ENCODE results near the gene ZNF396.

DNA sequence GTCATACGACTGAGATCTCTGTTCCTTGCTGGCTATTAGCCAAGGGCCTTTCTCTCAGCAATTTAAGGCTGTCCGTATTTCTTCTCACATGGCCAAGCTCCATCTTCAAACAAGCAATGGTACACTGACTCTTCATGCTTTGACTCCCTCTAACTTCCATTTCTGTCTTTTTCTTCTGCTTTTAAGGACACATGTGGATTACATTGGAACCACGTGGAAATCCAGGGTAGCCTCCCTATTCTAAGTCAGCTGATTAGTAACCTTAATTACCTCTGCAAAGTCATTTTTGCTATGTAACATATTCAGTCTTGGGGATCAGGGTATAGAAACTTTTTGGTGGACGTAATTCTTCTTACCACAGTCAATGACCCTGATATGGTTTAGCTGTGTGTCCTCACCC is 41.5 kb upstream of the ZNF396 start:
- no peak for TF ChIP-seq POLR2A (IDR thresholded peaks at IDR 0.05)
- TF ChIP-seq, protein P1, sequence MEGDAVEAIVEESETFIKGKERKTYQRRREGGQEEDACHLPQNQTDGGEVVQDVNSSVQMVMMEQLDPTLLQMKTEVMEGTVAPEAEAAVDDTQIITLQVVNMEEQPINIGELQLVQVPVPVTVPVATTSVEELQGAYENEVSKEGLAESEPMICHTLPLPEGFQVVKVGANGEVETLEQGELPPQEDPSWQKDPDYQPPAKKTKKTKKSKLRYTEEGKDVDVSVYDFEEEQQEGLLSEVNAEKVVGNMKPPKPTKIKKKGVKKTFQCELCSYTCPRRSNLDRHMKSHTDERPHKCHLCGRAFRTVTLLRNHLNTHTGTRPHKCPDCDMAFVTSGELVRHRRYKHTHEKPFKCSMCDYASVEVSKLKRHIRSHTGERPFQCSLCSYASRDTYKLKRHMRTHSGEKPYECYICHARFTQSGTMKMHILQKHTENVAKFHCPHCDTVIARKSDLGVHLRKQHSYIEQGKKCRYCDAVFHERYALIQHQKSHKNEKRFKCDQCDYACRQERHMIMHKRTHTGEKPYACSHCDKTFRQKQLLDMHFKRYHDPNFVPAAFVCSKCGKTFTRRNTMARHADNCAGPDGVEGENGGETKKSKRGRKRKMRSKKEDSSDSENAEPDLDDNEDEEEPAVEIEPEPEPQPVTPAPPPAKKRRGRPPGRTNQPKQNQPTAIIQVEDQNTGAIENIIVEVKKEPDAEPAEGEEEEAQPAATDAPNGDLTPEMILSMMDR (IDR thresholded peaks at IDR 0.05), result no peak
